Measurements from ENCODE around the gene PHF2.

The PHF2 gene

GRCh38 chr9:93637886-93638285, 61.5 kb downstream of the PHF2 start:
- Histone ChIP-seq H2AFZ (ENCODE audit: low read length) (no peak overlapping the region), H3K9ac (ENCODE audit: low read length) (no peak overlapping the region), H3K36me3 (replicated peaks; ENCODE audit: insufficient read depth, low read length) (no peaks in the 10 kb centered on the region), H3K4me2 (ENCODE audit: low read depth, low read length) (no peak overlapping the region), H3F3A (ENCODE audit: insufficient read depth, low read length) (no peaks in the 10 kb centered on the region), H3K27ac (ENCODE audit: low read length) (no peak overlapping the region), H3K4me3 (ENCODE audit: low read length) (no peak overlapping the region), H3K9me3 (replicated peaks; ENCODE audit: insufficient read depth, low read length) (no peaks in the 10 kb centered on the region), H3K4me1 (ENCODE audit: low read length) (no peaks in the 10 kb centered on the region), H4K20me1 (ENCODE audit: insufficient read depth, low read length) (no peaks in the 10 kb centered on the region), H3K27me3 (replicated peaks; ENCODE audit: insufficient read depth, low read length) (no peaks in the 10 kb centered on the region), H3K79me2 (ENCODE audit: low read length) (no peaks in the 10 kb centered on the region), H3K9me2 (replicated peaks; ENCODE audit: insufficient read depth, low read length) (no peaks in the 10 kb centered on the region)
- no peak for TF ChIP-seq EZH2 (optimal IDR thresholded peaks at IDR 0.05; ENCODE audit: low read depth, low read length)
- no peak for TF ChIP-seq EZH2phosphoT487 (IDR thresholded peaks at IDR 0.05; ENCODE audit: low read length)
- TF ChIP-seq, protein P1, sequence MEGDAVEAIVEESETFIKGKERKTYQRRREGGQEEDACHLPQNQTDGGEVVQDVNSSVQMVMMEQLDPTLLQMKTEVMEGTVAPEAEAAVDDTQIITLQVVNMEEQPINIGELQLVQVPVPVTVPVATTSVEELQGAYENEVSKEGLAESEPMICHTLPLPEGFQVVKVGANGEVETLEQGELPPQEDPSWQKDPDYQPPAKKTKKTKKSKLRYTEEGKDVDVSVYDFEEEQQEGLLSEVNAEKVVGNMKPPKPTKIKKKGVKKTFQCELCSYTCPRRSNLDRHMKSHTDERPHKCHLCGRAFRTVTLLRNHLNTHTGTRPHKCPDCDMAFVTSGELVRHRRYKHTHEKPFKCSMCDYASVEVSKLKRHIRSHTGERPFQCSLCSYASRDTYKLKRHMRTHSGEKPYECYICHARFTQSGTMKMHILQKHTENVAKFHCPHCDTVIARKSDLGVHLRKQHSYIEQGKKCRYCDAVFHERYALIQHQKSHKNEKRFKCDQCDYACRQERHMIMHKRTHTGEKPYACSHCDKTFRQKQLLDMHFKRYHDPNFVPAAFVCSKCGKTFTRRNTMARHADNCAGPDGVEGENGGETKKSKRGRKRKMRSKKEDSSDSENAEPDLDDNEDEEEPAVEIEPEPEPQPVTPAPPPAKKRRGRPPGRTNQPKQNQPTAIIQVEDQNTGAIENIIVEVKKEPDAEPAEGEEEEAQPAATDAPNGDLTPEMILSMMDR (IDR thresholded peaks at IDR 0.05; ENCODE audit: low read length): no peak
- DNase-seq: no peak

GRCh38 chr9:93640027-93640426, 63.6 kb downstream of the PHF2 start:
- no peak for DNase-seq
- no peaks in the 10 kb centered on the region for H3K9me3 ChIP-seq (replicated peaks; ENCODE audit: insufficient read depth, low read length)
- no peaks in the 10 kb centered on the region for H3K36me3 ChIP-seq (replicated peaks; ENCODE audit: insufficient read depth, low read length)
- no peak overlapping the region for H3K4me3 ChIP-seq (ENCODE audit: low read length)
- H3K9me2 ChIP-seq (replicated peaks; ENCODE audit: insufficient read depth, low read length): no peaks in the 10 kb centered on the region
- H3K4me1 ChIP-seq (ENCODE audit: low read length): no peaks in the 10 kb centered on the region
- H2AFZ ChIP-seq (ENCODE audit: low read length): no peak overlapping the region
- no peaks in the 10 kb centered on the region for H4K20me1 ChIP-seq (ENCODE audit: insufficient read depth, low read length)
- H3K27me3 ChIP-seq (replicated peaks; ENCODE audit: insufficient read depth, low read length): no peaks in the 10 kb centered on the region
- TF ChIP-seq, protein P1 (IDR thresholded peaks at IDR 0.05; ENCODE audit: low read length): no peak
- TF ChIP-seq EZH2 (optimal IDR thresholded peaks at IDR 0.05; ENCODE audit: low read depth, low read length) (no peak), EZH2phosphoT487 (IDR thresholded peaks at IDR 0.05; ENCODE audit: low read length) (no peak)
- H3F3A ChIP-seq (ENCODE audit: insufficient read depth, low read length): no peaks in the 10 kb centered on the region
- no peak overlapping the region for H3K27ac ChIP-seq (ENCODE audit: low read length)
- no peaks in the 10 kb centered on the region for H3K79me2 ChIP-seq (ENCODE audit: low read length)
- H3K9ac ChIP-seq (ENCODE audit: low read length): no peak overlapping the region
- no peak overlapping the region for H3K4me2 ChIP-seq (ENCODE audit: low read depth, low read length)

GRCh38 chr9:93642961-93643360, 66.6 kb downstream of the PHF2 start:
- Histone ChIP-seq H3K9ac (ENCODE audit: low read length) (no peak overlapping the region), H3K4me1 (ENCODE audit: low read length) (no peaks in the 10 kb centered on the region), H3K27me3 (replicated peaks; ENCODE audit: insufficient read depth, low read length) (no peaks in the 10 kb centered on the region), H3K79me2 (ENCODE audit: low read length) (no peaks in the 10 kb centered on the region), H3F3A (ENCODE audit: insufficient read depth, low read length) (no peaks in the 10 kb centered on the region), H3K4me3 (ENCODE audit: low read length) (no peak overlapping the region), H4K20me1 (ENCODE audit: insufficient read depth, low read length) (no peaks in the 10 kb centered on the region), H3K9me3 (replicated peaks; ENCODE audit: insufficient read depth, low read length) (no peaks in the 10 kb centered on the region), H2AFZ (ENCODE audit: low read length) (no peak overlapping the region), H3K27ac (ENCODE audit: low read length) (no peak overlapping the region), H3K4me2 (ENCODE audit: low read depth, low read length) (no peak overlapping the region), H3K36me3 (replicated peaks; ENCODE audit: insufficient read depth, low read length) (no peaks in the 10 kb centered on the region), H3K9me2 (replicated peaks; ENCODE audit: insufficient read depth, low read length) (no peaks in the 10 kb centered on the region)
- TF ChIP-seq, protein P1 (IDR thresholded peaks at IDR 0.05; ENCODE audit: low read length): no peak
- no peak for DNase-seq
